Suprapubic skin (tissue), 4 donors: ENCODE data around the gene ADAMTS2. TPM values are rescaled to one million over a fixed set of nuclear protein-coding genes. Genes with fewer than 3 reads are reported as not detected.

Experiments
- DNase-seq, 2 donors: peaks; one replicate each; pipeline ENCODE4 v3.0.0-alpha.2; 2019; ENCODE audit warnings: low spot score in 2 of 2
- H3K27ac ChIP-seq: fragments of 200-600 bp; sonication (generic); one replicate; pipeline ENCODE4 v1.5.1; 2019
- H3K27me3 ChIP-seq: fragments of 200-600 bp; sonication (generic); one replicate; pipeline ENCODE4 v1.5.1; 2019
- H3K36me3 ChIP-seq: fragments of 200-600 bp; sonication (generic); one replicate; pipeline ENCODE4 v1.5.1; 2019
- H3K4me1 ChIP-seq: fragments of 200-600 bp; sonication (generic); one replicate; pipeline ENCODE4 v1.5.1; 2019
- H3K4me3 ChIP-seq: fragments of 200-600 bp; sonication (generic); one replicate; pipeline ENCODE4 v1.5.1; 2019; ENCODE audit warnings: mild to moderate bottlenecking
- H3K9me3 ChIP-seq: fragments of 200-600 bp; sonication (generic); one replicate; pipeline ENCODE4 v1.5.1; 2019
- CTCF ChIP-seq, 2 donors: fragments of 200-600 bp in 1 of 2; fragments of 450-650 bp in 1 of 2; sonication (generic) in 1 of 2; IDR thresholded peaks; one replicate each; pipeline ENCODE4 v1.5.1; 2016 to 2019; ENCODE audit warnings: antibody characterized with exemption in 2 of 2, mild to moderate bottlenecking in 1 of 2, moderate library complexity in 1 of 2
- EP300 ChIP-seq: sonication (generic); formaldehyde crosslinking; IDR thresholded peaks from one replicate; pipeline ENCODE4 v1.6.1; 2017; ENCODE audit warnings: antibody characterized with exemption
- POLR2A ChIP-seq, 2 donors: fragments of 450-650 bp; IDR thresholded peaks; one replicate each; pipeline ENCODE4 v1.6.1; 2017; ENCODE audit warnings: antibody characterized with exemption in 2 of 2, mild to moderate bottlenecking in 2 of 2, moderate library complexity in 2 of 2
- POLR2AphosphoS5 ChIP-seq, 3 donors: sonication (generic); formaldehyde crosslinking; IDR thresholded peaks; one replicate each; pipeline ENCODE4 v1.6.1; 2017; ENCODE audit warnings: antibody characterized with exemption in 3 of 3
- WGBS: methylation state at CpG from one replicate; pipeline ENCODE4 v1.1.5; 2018; 5-methylcytosine and 5-hydroxymethylcytosine counted together
- total RNA-seq, 4 donors: library from RNA; depleted of rRNA; stranded (reverse); fragments of >200 nt; gene quantifications; one replicate each; pipeline ENCODE4 v1.1.0, GENCODE V29; 2016

ADAMTS2 gene
- total RNA-seq, 4 donors from 2014 or later, result 3.1 to 5.5 (median 4.3) TPM

GRCh38 chr5:179119415-179120170, 225.7 kb downstream of the ADAMTS2 start:
- Histone ChIP-seq H3K36me3 (peaks cover 15% of the 10 kb centered on the region), H3K4me3 (no peak overlapping the region), H3K4me1 (no peaks in the 10 kb centered on the region), H3K9me3 (peaks cover 6% of the 10 kb centered on the region), H3K27ac (no peak overlapping the region), H3K27me3 (no peaks in the 10 kb centered on the region)
- 96% methylated on average over 7 of the region's 15 CpGs for WGBS
- DNase-seq, result peak; percentile 26 to 45
- no peak for TF ChIP-seq POLR2AphosphoS5 (IDR thresholded peaks at IDR 0.05)
- TF ChIP-seq CTCF (IDR thresholded peaks at IDR 0.05), result no peak
- TF ChIP-seq POLR2A (IDR thresholded peaks at IDR 0.05), result no peak
- no peak for TF ChIP-seq EP300

GRCh38 chr5:179118756-179119414, 226.4 kb downstream of the ADAMTS2 start:
- 87% methylated on average over 9 of the region's 10 CpGs for WGBS
- no peaks in the 10 kb centered on the region for H3K4me1 ChIP-seq
- TF ChIP-seq POLR2AphosphoS5 (IDR thresholded peaks at IDR 0.05), result no peak
- no peak for TF ChIP-seq POLR2A (IDR thresholded peaks at IDR 0.05)
- TF ChIP-seq EP300, result no peak
- TF ChIP-seq CTCF (IDR thresholded peaks at IDR 0.05), result no peak
- H3K4me3 ChIP-seq, result no peak overlapping the region
- no peak overlapping the region for H3K27ac ChIP-seq
- peaks cover 10% of the 10 kb centered on the region for H3K9me3 ChIP-seq
- peak; percentile 35 to 56 for DNase-seq
- H3K27me3 ChIP-seq, result no peaks in the 10 kb centered on the region
- H3K36me3 ChIP-seq, result peaks cover 19% of the 10 kb centered on the region

- Histone ChIP-seq H3K9me3 (peaks cover 15% of the 10 kb centered on the region), H3K36me3 (peaks cover 19% of the 10 kb centered on the region), H3K4me3 (no peak overlapping the region), H3K27me3 (no peaks in the 10 kb centered on the region), H3K27ac (no peak overlapping the region), H3K4me1 (no peaks in the 10 kb centered on the region)
- 84% methylated on average over 4 of the region's 4 CpGs for whole genome bisulfite sequencing
- no peak for DNase-seq
- TF ChIP-seq POLR2AphosphoS5 (IDR thresholded peaks at IDR 0.05) (no peak), EP300 (no peak), POLR2A (IDR thresholded peaks at IDR 0.05) (no peak), CTCF (IDR thresholded peaks at IDR 0.05) (no peak)
Observed at GRCh38 chr5:179118338-179118737, 226.9 kb downstream of the ADAMTS2 start.

GRCh38 chr5:179115845-179116524, 229.3 kb downstream of the ADAMTS2 start:
- TF ChIP-seq CTCF (IDR thresholded peaks at IDR 0.05), result no peak
- no peak for TF ChIP-seq EP300
- TF ChIP-seq POLR2AphosphoS5 (IDR thresholded peaks at IDR 0.05), result no peak
- TF ChIP-seq POLR2A (IDR thresholded peaks at IDR 0.05), result no peak
- peaks cover 8% of the 10 kb centered on the region for H3K36me3 ChIP-seq
- H3K27ac ChIP-seq, result no peak overlapping the region
- 91% methylated on average over 9 of the region's 9 CpGs for WGBS
- no peaks in the 10 kb centered on the region for H3K4me1 ChIP-seq
- DNase-seq, result peak in 1 of 2 donors; percentile 63
- no peaks in the 10 kb centered on the region for H3K27me3 ChIP-seq
- no peak overlapping the region for H3K4me3 ChIP-seq
- peaks cover 18% of the 10 kb centered on the region for H3K9me3 ChIP-seq

- Histone ChIP-seq H3K27ac (no peak overlapping the region), H3K36me3 (peaks cover 4% of the 10 kb centered on the region), H3K4me1 (no peaks in the 10 kb centered on the region), H3K9me3 (peaks cover 25% of the 10 kb centered on the region), H3K4me3 (no peak overlapping the region), H3K27me3 (no peaks in the 10 kb centered on the region)
- WGBS, result 92% methylated on average over 5 of the region's 5 CpGs
- peak in 1 of 2 donors; percentile 44 for DNase-seq
- TF ChIP-seq CTCF (IDR thresholded peaks at IDR 0.05), result no peak
- TF ChIP-seq POLR2AphosphoS5 (IDR thresholded peaks at IDR 0.05), result no peak
- no peak for TF ChIP-seq EP300
- no peak for TF ChIP-seq POLR2A (IDR thresholded peaks at IDR 0.05)
Observed at GRCh38 chr5:179115307-179115706, 230.0 kb downstream of the ADAMTS2 start.
